ENCODE measurements around the gene ACSL6. TPM values are rescaled to one million over a fixed set of nuclear protein-coding genes. Genes with fewer than 3 reads are reported as not detected.

Gene ACSL6
- total RNA-seq, 1 experiment from 2014 or later: 4.8 TPM

DNA sequence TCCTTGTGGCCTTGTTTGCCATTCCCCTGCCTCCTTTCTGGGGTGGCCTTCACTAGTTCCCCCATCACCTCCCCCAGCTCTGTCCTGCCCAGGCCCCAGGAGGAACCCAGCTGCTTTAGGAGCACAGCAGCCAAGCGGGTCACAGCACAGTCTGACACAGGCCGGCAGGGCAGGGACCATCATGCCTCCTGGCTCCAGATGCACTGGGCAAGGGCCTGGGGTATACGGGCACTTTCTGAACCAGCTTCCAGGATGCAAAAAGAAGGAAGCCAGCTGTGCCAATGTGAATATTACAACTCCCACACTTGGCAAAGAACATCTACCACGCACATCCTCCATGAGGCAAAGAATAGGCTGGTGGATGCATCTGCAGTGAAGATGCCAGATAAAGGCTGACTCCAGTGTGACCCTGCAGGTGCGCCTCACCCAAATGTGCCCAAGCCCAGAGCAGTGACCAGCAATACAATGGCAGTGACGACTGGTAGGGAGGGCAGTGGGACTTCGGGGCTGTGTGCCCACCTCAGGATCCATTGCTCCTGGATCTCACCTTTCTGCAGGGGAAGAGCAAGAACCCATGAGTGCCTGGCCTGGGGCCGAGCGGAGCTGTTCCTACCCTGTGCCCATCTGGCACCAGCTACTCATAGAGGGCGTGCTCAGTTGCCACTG is 42.7 kb upstream of the ACSL6 start:
- H3K27ac Mint-ChIP-seq: no peak overlapping the region
- DNase-seq (ENCODE audit: low spot score): no peak
- H3K4me3 Mint-ChIP-seq: no peak overlapping the region
- no peaks in the 10 kb centered on the region for H3K4me1 Mint-ChIP-seq
- ATAC-seq: no peak
- ChIA-PET POLR2A (no interaction called here), CTCF (no interaction called here)
- H3K36me3 Mint-ChIP-seq: no peaks in the 10 kb centered on the region
- TF ChIP-seq HMGA2 (CRISPR knock-in tag; IDR thresholded peaks at IDR 0.05): no peak
- H3K27me3 Mint-ChIP-seq (ENCODE audit: low read depth): no peaks in the 10 kb centered on the region
- H3K9me3 Mint-ChIP-seq: no peaks in the 10 kb centered on the region

DNA sequence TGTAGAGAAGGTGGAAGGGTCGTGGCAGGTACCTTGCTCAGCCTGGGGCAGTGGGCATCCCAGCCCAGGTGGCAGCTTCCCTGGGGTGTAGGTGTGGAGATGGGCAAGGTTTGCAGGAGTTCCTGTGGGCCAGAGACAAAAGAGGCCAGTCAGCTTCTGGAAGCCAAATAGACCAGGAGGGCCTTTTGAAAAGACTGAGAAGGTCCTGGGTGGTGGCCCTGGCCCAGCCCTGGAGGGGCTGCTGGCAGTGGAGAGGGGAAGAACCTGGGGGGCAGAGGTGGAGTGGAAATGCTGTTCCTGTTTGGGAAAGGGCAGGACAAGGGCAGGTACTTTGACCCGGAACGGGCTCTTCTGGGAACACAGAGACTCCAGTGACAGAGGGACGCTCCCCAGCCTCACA is 42.0 kb upstream of the ACSL6 start:
- no peaks in the 10 kb centered on the region for H3K36me3 Mint-ChIP-seq
- H3K9me3 Mint-ChIP-seq: no peaks in the 10 kb centered on the region
- no peaks in the 10 kb centered on the region for H3K4me1 Mint-ChIP-seq
- H3K27me3 Mint-ChIP-seq (ENCODE audit: low read depth): no peaks in the 10 kb centered on the region
- DNase-seq (ENCODE audit: low spot score) (no peak), ATAC-seq (no peak)
- ChIA-PET CTCF (interaction anchor here (0.8 to 1.1 kb wide), 2 partner anchors 10 to 43 kb away, joined by 3 to 4 read pairs; no protein-coding TSS in a partner anchor), POLR2A (no interaction called here)
- TF ChIP-seq, protein P1, sequence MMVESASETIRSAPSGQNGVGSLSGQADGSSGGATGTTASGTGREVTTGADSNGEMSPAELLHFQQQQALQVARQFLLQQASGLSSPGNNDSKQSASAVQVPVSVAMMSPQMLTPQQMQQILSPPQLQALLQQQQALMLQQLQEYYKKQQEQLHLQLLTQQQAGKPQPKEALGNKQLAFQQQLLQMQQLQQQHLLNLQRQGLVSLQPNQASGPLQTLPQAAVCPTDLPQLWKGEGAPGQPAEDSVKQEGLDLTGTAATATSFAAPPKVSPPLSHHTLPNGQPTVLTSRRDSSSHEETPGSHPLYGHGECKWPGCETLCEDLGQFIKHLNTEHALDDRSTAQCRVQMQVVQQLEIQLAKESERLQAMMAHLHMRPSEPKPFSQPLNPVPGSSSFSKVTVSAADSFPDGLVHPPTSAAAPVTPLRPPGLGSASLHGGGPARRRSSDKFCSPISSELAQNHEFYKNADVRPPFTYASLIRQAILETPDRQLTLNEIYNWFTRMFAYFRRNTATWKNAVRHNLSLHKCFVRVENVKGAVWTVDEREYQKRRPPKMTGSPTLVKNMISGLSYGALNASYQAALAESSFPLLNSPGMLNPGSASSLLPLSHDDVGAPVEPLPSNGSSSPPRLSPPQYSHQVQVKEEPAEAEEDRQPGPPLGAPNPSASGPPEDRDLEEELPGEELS (CRISPR knock-in tag; IDR thresholded peaks at IDR 0.05): no peak
- TF ChIP-seq, protein P2, sequence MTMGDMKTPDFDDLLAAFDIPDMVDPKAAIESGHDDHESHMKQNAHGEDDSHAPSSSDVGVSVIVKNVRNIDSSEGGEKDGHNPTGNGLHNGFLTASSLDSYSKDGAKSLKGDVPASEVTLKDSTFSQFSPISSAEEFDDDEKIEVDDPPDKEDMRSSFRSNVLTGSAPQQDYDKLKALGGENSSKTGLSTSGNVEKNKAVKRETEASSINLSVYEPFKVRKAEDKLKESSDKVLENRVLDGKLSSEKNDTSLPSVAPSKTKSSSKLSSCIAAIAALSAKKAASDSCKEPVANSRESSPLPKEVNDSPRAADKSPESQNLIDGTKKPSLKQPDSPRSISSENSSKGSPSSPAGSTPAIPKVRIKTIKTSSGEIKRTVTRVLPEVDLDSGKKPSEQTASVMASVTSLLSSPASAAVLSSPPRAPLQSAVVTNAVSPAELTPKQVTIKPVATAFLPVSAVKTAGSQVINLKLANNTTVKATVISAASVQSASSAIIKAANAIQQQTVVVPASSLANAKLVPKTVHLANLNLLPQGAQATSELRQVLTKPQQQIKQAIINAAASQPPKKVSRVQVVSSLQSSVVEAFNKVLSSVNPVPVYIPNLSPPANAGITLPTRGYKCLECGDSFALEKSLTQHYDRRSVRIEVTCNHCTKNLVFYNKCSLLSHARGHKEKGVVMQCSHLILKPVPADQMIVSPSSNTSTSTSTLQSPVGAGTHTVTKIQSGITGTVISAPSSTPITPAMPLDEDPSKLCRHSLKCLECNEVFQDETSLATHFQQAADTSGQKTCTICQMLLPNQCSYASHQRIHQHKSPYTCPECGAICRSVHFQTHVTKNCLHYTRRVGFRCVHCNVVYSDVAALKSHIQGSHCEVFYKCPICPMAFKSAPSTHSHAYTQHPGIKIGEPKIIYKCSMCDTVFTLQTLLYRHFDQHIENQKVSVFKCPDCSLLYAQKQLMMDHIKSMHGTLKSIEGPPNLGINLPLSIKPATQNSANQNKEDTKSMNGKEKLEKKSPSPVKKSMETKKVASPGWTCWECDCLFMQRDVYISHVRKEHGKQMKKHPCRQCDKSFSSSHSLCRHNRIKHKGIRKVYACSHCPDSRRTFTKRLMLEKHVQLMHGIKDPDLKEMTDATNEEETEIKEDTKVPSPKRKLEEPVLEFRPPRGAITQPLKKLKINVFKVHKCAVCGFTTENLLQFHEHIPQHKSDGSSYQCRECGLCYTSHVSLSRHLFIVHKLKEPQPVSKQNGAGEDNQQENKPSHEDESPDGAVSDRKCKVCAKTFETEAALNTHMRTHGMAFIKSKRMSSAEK (CRISPR knock-in tag; IDR thresholded peaks at IDR 0.05; ENCODE audit: borderline replicate concordance): no peak
- no peak overlapping the region for H3K4me3 Mint-ChIP-seq
- H3K27ac Mint-ChIP-seq: no peak overlapping the region

DNA sequence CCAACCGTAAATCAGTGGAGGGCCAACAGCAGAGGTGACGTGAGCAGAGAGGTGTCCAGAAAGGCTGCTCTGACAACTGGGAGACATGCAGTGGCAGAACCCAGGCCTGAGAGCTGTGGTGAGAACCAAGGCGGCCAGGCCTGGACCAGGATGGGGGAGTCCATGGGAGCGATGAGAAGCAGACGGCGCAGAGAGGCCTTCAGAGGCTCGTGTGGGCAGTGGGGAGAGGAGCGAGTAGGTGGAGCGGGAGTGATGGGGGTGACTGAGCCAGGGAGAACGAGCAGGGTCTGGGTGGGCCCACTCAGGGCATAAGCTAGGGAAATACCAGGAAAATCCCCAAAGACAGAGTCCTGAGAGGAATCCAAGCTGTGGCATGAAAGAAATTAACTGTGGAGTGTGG is 41.1 kb upstream of the ACSL6 start:
- ChIA-PET CTCF (interaction anchor here (0.8 kb wide), 2 partner anchors 10 to 42 kb away, joined by 3 to 4 read pairs; no protein-coding TSS in a partner anchor), POLR2A (no interaction called here)
- Mint-ChIP-seq H3K4me1 (no peaks in the 10 kb centered on the region), H3K9me3 (no peaks in the 10 kb centered on the region), H3K27me3 (ENCODE audit: low read depth) (no peaks in the 10 kb centered on the region), H3K4me3 (no peak overlapping the region), H3K27ac (no peak overlapping the region), H3K36me3 (no peaks in the 10 kb centered on the region)
- DNase-seq (ENCODE audit: low spot score): no peak
- ATAC-seq: no peak
- TF ChIP-seq, protein P3, sequence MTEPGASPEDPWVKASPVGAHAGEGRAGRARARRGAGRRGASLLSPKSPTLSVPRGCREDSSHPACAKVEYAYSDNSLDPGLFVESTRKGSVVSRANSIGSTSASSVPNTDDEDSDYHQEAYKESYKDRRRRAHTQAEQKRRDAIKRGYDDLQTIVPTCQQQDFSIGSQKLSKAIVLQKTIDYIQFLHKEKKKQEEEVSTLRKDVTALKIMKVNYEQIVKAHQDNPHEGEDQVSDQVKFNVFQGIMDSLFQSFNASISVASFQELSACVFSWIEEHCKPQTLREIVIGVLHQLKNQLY (CRISPR knock-in tag; IDR thresholded peaks at IDR 0.05): no peak
- TF ChIP-seq, protein P4, sequence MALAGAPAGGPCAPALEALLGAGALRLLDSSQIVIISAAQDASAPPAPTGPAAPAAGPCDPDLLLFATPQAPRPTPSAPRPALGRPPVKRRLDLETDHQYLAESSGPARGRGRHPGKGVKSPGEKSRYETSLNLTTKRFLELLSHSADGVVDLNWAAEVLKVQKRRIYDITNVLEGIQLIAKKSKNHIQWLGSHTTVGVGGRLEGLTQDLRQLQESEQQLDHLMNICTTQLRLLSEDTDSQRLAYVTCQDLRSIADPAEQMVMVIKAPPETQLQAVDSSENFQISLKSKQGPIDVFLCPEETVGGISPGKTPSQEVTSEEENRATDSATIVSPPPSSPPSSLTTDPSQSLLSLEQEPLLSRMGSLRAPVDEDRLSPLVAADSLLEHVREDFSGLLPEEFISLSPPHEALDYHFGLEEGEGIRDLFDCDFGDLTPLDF (CRISPR knock-in tag; IDR thresholded peaks at IDR 0.05): no peak
- TF ChIP-seq, protein P5, sequence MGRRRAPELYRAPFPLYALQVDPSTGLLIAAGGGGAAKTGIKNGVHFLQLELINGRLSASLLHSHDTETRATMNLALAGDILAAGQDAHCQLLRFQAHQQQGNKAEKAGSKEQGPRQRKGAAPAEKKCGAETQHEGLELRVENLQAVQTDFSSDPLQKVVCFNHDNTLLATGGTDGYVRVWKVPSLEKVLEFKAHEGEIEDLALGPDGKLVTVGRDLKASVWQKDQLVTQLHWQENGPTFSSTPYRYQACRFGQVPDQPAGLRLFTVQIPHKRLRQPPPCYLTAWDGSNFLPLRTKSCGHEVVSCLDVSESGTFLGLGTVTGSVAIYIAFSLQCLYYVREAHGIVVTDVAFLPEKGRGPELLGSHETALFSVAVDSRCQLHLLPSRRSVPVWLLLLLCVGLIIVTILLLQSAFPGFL (CRISPR knock-in tag; IDR thresholded peaks at IDR 0.05; ENCODE audit: borderline replicate concordance): no peak
- TF ChIP-seq, protein P2 (CRISPR knock-in tag; IDR thresholded peaks at IDR 0.05; ENCODE audit: borderline replicate concordance): no peak
- no peak for TF ChIP-seq ZNF219 (CRISPR knock-in tag; IDR thresholded peaks at IDR 0.05; ENCODE audit: borderline replicate concordance)
- no peak for TF ChIP-seq MXD4 (CRISPR knock-in tag; IDR thresholded peaks at IDR 0.05; ENCODE audit: borderline replicate concordance)
- no peak for TF ChIP-seq ZNF396 (CRISPR knock-in tag; IDR thresholded peaks at IDR 0.05; ENCODE audit: borderline replicate concordance)
- TF ChIP-seq ZNF138 (CRISPR knock-in tag; conservative IDR thresholded peaks at IDR 0.05): no peak
- TF ChIP-seq FOXK1 (CRISPR knock-in tag; IDR thresholded peaks at IDR 0.05): no peak
- TF ChIP-seq JAZF1 (CRISPR knock-in tag; IDR thresholded peaks at IDR 0.05): no peak
- TF ChIP-seq, protein P6, sequence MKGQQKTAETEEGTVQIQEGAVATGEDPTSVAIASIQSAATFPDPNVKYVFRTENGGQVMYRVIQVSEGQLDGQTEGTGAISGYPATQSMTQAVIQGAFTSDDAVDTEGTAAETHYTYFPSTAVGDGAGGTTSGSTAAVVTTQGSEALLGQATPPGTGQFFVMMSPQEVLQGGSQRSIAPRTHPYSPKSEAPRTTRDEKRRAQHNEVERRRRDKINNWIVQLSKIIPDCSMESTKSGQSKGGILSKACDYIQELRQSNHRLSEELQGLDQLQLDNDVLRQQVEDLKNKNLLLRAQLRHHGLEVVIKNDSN (CRISPR knock-in tag; IDR thresholded peaks at IDR 0.05): no peak
- TF ChIP-seq, protein P7, sequence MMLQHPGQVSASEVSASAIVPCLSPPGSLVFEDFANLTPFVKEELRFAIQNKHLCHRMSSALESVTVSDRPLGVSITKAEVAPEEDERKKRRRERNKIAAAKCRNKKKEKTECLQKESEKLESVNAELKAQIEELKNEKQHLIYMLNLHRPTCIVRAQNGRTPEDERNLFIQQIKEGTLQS (CRISPR knock-in tag; conservative IDR thresholded peaks at IDR 0.05): no peak
